ENCODE data around the gene GJB2.
"Not testable (repeated sequence)": the region's sequence is repeated elsewhere in the genome, so short reads cannot be mapped to it uniquely, and the experiment has no call there.

GJB2 gene

GRCh38 chr13:20165417-20166257 is 27.1 kb downstream of the GJB2 start:
- DNase-seq (ENCODE audit: low read depth) = no peak

- DNase-seq (ENCODE audit: low read depth) = no peak
Measured at GRCh38 chr13:20161951-20162300, 30.8 kb downstream of the GJB2 start.

GRCh38 chr13:20161275-20161950 is 31.3 kb downstream of the GJB2 start:
- peak; percentile 50 for DNase-seq (ENCODE audit: low read depth)

- peak; percentile 47 for DNase-seq (ENCODE audit: low read depth)
Measured at GRCh38 chr13:20160306-20161274, 32.1 kb downstream of the GJB2 start, which contains the start of gene GJA3. Gene GJA3, minus strand, starts transcription at chr13:20161052. Its CDS starts 17,764 bp downstream, at chr13:20143288.

GRCh38 chr13:20159646-20160305 is 33.0 kb downstream of the GJB2 start:
- DNase-seq (ENCODE audit: low read depth) = no peak

GRCh38 chr13:20157151-20157796 is 35.5 kb downstream of the GJB2 start:
- DNase-seq (ENCODE audit: low read depth) = no peak

GRCh38 chr13:20156702-20157101 is 36.0 kb downstream of the GJB2 start:
- DNase-seq (ENCODE audit: low read depth) = no peak

GRCh38 chr13:20153290-20153689 is 39.4 kb downstream of the GJB2 start:
- not testable (repeated sequence) for DNase-seq (ENCODE audit: low read depth)

- DNase-seq (ENCODE audit: low read depth) = no peak
Measured at GRCh38 chr13:20151612-20152011, 41.1 kb downstream of the GJB2 start.

- DNase-seq (ENCODE audit: low read depth) = no peak
Measured at GRCh38 chr13:20151016-20151415, 41.7 kb downstream of the GJB2 start.

GRCh38 chr13:20150561-20150960 is 42.2 kb downstream of the GJB2 start:
- DNase-seq (ENCODE audit: low read depth) = no peak

GRCh38 chr13:20149762-20150161 is 43.0 kb downstream of the GJB2 start:
- no peak for DNase-seq (ENCODE audit: low read depth)

GRCh38 chr13:20148501-20149183 is 44.1 kb downstream of the GJB2 start:
- DNase-seq (ENCODE audit: low read depth) = no peak

GRCh38 chr13:20146381-20146780 is 46.4 kb downstream of the GJB2 start:
- no peak for DNase-seq (ENCODE audit: low read depth)

GRCh38 chr13:20145521-20145920 is 47.2 kb downstream of the GJB2 start:
- no peak for DNase-seq (ENCODE audit: low read depth)

- DNase-seq (ENCODE audit: low read depth) = no peak
Measured at GRCh38 chr13:20144141-20144850, 48.4 kb downstream of the GJB2 start.

GRCh38 chr13:20142927-20143480 is 49.7 kb downstream of the GJB2 start:
- no peak for DNase-seq (ENCODE audit: low read depth)

GRCh38 chr13:20142023-20142926 is 50.5 kb downstream of the GJB2 start:
- DNase-seq (ENCODE audit: low read depth) = no peak
